ENCODE results near the gene DMBT1. TPM values are rescaled to one million over a fixed set of nuclear protein-coding genes. Genes with fewer than 3 reads are reported as not detected.

Gene DMBT1
- total RNA-seq, 1 donor from 2014 or later, result not detected

DNA sequence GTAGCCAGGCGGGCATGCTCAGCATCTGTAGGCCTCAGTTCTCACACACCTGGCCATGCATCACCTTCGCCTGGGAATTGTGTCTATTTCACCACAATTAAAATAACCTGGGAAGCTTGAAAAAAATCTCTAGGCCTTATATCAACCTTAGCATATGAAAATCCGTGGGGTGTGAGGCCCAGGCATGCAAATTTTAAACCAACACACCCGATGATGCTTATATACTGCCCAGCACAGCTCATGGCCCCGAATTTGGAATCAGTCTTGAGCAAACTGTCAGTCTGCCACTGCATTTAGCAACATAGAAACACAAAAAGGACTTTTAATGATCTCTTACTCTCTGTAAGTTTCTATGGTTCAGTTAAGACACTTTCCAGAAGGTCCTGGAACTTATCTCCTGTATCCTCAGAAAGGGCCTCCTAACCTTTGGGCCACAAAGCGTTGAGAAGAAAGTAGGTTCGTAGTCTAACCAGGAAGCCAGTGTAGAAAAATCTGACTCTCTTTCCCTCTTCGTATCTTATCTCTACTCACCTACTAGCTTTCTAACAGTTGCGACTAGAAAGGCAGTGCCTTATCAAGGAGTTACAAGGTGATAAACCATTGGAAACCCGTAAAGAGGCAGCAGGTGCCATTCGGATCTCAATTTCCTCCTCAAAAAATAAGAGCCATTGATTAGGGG lies 12.0 kb upstream of the DMBT1 start:
- Histone ChIP-seq H3K9me3 (ENCODE audit: low read depth) (no peaks in the 10 kb centered on the region), H4K20me1 (ENCODE audit: low read depth) (no peaks in the 10 kb centered on the region), H3K4me2 (no peak overlapping the region), H3F3A (ENCODE audit: low read depth) (no peaks in the 10 kb centered on the region), H3K4me1 (no peaks in the 10 kb centered on the region), H3K79me2 (ENCODE audit: low read depth) (no peaks in the 10 kb centered on the region), H3K4me3 (no peak overlapping the region), H2AFZ (replicated peaks) (no peak overlapping the region), H3K27ac (no peak overlapping the region), H3K9ac (no peak overlapping the region), H3K36me3 (no peaks in the 10 kb centered on the region), H3K27me3 (no peaks in the 10 kb centered on the region)
- TF ChIP-seq EZH2 (IDR thresholded peaks at IDR 0.05) (no peak), EZH2phosphoT487 (IDR thresholded peaks at IDR 0.05) (no peak)
- TF ChIP-seq, protein P1, sequence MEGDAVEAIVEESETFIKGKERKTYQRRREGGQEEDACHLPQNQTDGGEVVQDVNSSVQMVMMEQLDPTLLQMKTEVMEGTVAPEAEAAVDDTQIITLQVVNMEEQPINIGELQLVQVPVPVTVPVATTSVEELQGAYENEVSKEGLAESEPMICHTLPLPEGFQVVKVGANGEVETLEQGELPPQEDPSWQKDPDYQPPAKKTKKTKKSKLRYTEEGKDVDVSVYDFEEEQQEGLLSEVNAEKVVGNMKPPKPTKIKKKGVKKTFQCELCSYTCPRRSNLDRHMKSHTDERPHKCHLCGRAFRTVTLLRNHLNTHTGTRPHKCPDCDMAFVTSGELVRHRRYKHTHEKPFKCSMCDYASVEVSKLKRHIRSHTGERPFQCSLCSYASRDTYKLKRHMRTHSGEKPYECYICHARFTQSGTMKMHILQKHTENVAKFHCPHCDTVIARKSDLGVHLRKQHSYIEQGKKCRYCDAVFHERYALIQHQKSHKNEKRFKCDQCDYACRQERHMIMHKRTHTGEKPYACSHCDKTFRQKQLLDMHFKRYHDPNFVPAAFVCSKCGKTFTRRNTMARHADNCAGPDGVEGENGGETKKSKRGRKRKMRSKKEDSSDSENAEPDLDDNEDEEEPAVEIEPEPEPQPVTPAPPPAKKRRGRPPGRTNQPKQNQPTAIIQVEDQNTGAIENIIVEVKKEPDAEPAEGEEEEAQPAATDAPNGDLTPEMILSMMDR (IDR thresholded peaks at IDR 0.05), result no peak
- Mint-ChIP-seq H3K27me3 (ENCODE audit: insufficient read depth, low read depth) (peaks cover 2% of the 10 kb centered on the region), H3K9me3 (no peaks in the 10 kb centered on the region), H3K27ac (no peak overlapping the region), H3K4me1 (no peaks in the 10 kb centered on the region), H3K4me3 (no peak overlapping the region), H3K36me3 (no peaks in the 10 kb centered on the region)
- DNase-seq (ENCODE audit: low spot score), result no peak

DNA sequence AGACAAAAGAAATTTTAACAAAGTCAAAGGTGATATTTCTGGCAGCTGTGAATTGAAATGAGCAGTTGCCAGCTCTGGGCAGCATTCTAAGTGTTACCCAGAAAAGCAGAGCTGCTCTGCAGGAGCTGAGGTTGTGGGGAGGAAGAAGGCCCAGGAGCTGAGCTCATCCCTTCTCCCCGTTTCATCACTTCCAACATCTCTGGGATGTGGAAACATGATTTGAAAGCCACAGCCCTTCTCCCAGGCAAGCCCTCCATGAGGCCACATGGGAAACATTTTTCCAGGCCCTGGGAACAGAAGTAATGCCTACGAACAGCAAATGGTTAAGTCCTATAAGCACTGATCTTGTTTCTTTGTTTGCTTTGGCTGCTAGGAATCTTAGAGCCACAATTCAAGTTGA lies 10.9 kb upstream of the DMBT1 start:
- no peaks in the 10 kb centered on the region for H3K79me2 ChIP-seq (ENCODE audit: low read depth)
- H3K27me3 Mint-ChIP-seq (ENCODE audit: insufficient read depth, low read depth), result peaks cover 2% of the 10 kb centered on the region
- H3K36me3 Mint-ChIP-seq, result no peaks in the 10 kb centered on the region
- no peak overlapping the region for H3K27ac Mint-ChIP-seq
- no peaks in the 10 kb centered on the region for H3K9me3 ChIP-seq (ENCODE audit: low read depth)
- no peak overlapping the region for H3K9ac ChIP-seq
- DNase-seq (ENCODE audit: low spot score), result no peak
- no peak overlapping the region for H3K4me3 Mint-ChIP-seq
- no peak overlapping the region for H3K4me2 ChIP-seq
- no peaks in the 10 kb centered on the region for H3K4me1 Mint-ChIP-seq
- TF ChIP-seq EZH2phosphoT487 (IDR thresholded peaks at IDR 0.05) (no peak), EZH2 (IDR thresholded peaks at IDR 0.05) (no peak)
- TF ChIP-seq, protein P1 (IDR thresholded peaks at IDR 0.05), result no peak
- no peak overlapping the region for H3K27ac ChIP-seq
- H3F3A ChIP-seq (ENCODE audit: low read depth), result no peaks in the 10 kb centered on the region
- no peaks in the 10 kb centered on the region for H3K4me1 ChIP-seq
- no peak overlapping the region for H2AFZ ChIP-seq (replicated peaks)
- H3K27me3 ChIP-seq, result no peaks in the 10 kb centered on the region
- H3K36me3 ChIP-seq, result no peaks in the 10 kb centered on the region
- H3K9me3 Mint-ChIP-seq, result no peaks in the 10 kb centered on the region
- no peaks in the 10 kb centered on the region for H4K20me1 ChIP-seq (ENCODE audit: low read depth)
- no peak overlapping the region for H3K4me3 ChIP-seq

DNA sequence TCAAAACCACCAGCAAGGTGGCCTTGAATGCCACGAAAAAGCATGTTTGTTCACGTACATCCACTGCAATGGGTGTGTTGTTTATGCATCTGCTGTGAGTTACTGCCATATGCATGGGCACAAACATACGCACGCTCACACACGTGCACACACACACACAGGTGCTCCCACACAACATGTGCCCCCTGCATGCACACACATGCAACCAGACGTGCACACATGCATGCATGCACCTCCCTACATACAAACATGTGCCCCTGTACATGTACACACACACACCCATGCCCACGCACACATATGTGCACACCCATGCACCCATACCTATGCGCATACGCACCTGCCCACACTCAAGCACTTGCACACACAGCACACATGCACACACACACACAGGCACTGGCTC lies 10.1 kb upstream of the DMBT1 start:
- H3K9ac ChIP-seq, result no peak overlapping the region
- no peaks in the 10 kb centered on the region for H3K36me3 ChIP-seq
- H3K4me1 ChIP-seq, result no peaks in the 10 kb centered on the region
- no peaks in the 10 kb centered on the region for H3F3A ChIP-seq (ENCODE audit: low read depth)
- no peak overlapping the region for H3K27ac ChIP-seq
- H3K9me3 Mint-ChIP-seq, result no peaks in the 10 kb centered on the region
- H3K4me2 ChIP-seq, result no peak overlapping the region
- H3K79me2 ChIP-seq (ENCODE audit: low read depth), result no peaks in the 10 kb centered on the region
- H3K27me3 Mint-ChIP-seq (ENCODE audit: insufficient read depth, low read depth), result peaks cover 2% of the 10 kb centered on the region
- H3K27me3 ChIP-seq, result no peaks in the 10 kb centered on the region
- no peak overlapping the region for H3K4me3 Mint-ChIP-seq
- H3K36me3 Mint-ChIP-seq, result no peaks in the 10 kb centered on the region
- H3K4me3 ChIP-seq, result no peak overlapping the region
- H3K27ac Mint-ChIP-seq, result no peak overlapping the region
- no peak overlapping the region for H2AFZ ChIP-seq (replicated peaks)
- H4K20me1 ChIP-seq (ENCODE audit: low read depth), result no peaks in the 10 kb centered on the region
- no peaks in the 10 kb centered on the region for H3K4me1 Mint-ChIP-seq
- H3K9me3 ChIP-seq (ENCODE audit: low read depth), result no peaks in the 10 kb centered on the region
- TF ChIP-seq EZH2 (IDR thresholded peaks at IDR 0.05), result no peak
- no peak for TF ChIP-seq EZH2phosphoT487 (IDR thresholded peaks at IDR 0.05)
- TF ChIP-seq, protein P1 (IDR thresholded peaks at IDR 0.05), result no peak
- DNase-seq (ENCODE audit: low spot score), result no peak
